Mucosa of stomach (tissue), 1 donor: ENCODE measurements around the gene SLC13A3.

Experiments
- H3K27me3 ChIP-seq: one replicate; pipeline ENCODE4 v1.7.0; 2013; ENCODE audit warnings: mild to moderate bottlenecking, low read length; ENCODE audit not compliant: control insufficient read depth, insufficient read depth
- H3K36me3 ChIP-seq: one replicate; pipeline ENCODE4 v1.7.0; 2013; ENCODE audit warnings: low read length; ENCODE audit not compliant: control insufficient read depth, insufficient read depth
- H3K4me1 ChIP-seq: one replicate; pipeline ENCODE4 v1.7.0; 2013; ENCODE audit warnings: mild to moderate bottlenecking, low read length; ENCODE audit not compliant: control insufficient read depth, insufficient read depth
- H3K4me3 ChIP-seq: one replicate; pipeline ENCODE4 v1.7.0; 2013; ENCODE audit warnings: low read length
- H3K9ac ChIP-seq: one replicate; pipeline ENCODE4 v1.7.0; 2013; ENCODE audit warnings: mild to moderate bottlenecking, low read length, moderate library complexity
- H3K9me3 ChIP-seq: one replicate; pipeline ENCODE4 v1.7.0; 2013; ENCODE audit warnings: mild to moderate bottlenecking, low read length, moderate library complexity; ENCODE audit not compliant: control insufficient read depth
- donor health status: Pancreatic carcinoma.

SLC13A3 gene

DNA sequence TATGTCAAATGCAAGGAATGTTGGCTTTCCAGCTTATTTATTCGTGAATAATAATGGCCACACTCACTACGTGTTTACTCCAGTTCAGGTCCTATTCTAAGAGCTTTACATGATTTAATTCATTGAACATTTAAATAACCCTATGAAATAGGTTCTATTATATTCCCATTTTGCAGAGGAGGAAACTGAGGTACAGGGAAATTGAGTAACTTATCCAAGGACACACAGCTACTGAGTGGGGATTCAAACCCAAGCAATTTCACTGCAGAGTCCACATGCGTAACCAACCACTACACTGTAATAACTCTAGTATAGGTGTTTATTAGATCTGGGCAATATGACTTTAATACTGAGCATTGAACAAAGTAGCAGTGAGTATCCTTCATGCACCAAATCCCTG is 12.3 kb upstream of the SLC13A3 start:
- Histone ChIP-seq H3K9me3 (no peaks in the 10 kb centered on the region), H3K27me3 (no peaks in the 10 kb centered on the region), H3K4me1 (no peaks in the 10 kb centered on the region), H3K36me3 (no peaks in the 10 kb centered on the region), H3K9ac (no peak overlapping the region), H3K4me3 (no peak overlapping the region)

DNA sequence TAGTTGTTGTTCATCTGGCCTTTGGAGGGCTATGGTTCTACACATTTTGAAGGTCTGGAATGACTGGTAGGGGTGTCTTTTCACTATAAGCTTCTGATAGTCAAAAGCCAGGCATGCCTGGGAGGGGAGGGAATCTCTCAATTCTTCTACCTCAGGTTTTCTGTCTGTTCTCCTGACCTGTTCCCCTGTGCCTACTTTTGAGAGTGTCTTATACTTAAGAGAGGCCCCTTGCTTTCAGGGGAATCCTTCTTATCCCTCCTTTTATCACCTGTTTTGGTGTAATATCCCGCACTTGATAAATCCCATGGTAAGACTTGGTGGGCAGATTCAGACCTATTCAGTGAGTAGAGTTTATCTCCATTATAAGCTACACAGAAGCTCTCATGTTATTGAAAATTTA is 10.4 kb upstream of the SLC13A3 start:
- Histone ChIP-seq H3K4me3 (no peak overlapping the region), H3K36me3 (no peaks in the 10 kb centered on the region), H3K4me1 (no peaks in the 10 kb centered on the region), H3K27me3 (no peaks in the 10 kb centered on the region), H3K9ac (no peak overlapping the region), H3K9me3 (no peaks in the 10 kb centered on the region)

DNA sequence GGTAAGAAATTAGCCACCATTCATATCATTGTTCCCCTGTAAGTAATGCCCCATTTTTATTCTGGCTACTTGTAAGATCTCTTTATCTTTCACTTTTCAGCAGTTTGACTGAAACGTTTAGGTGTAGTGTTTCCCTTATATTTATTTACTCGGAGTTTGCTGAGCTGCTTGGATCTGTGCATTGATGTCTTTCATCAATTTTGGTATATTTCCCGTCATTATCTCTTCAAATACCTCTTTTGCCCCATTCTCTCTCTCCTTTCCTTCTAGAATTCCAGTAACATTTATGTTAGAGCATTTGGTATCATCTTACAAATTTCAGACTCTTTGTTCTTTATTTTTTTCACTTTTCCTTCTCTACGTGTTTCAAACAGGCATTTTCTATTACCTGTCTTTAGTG is 9.2 kb upstream of the SLC13A3 start:
- Histone ChIP-seq H3K36me3 (no peaks in the 10 kb centered on the region), H3K9ac (no peak overlapping the region), H3K27me3 (no peaks in the 10 kb centered on the region), H3K4me1 (no peaks in the 10 kb centered on the region), H3K4me3 (no peak overlapping the region), H3K9me3 (no peaks in the 10 kb centered on the region)

DNA sequence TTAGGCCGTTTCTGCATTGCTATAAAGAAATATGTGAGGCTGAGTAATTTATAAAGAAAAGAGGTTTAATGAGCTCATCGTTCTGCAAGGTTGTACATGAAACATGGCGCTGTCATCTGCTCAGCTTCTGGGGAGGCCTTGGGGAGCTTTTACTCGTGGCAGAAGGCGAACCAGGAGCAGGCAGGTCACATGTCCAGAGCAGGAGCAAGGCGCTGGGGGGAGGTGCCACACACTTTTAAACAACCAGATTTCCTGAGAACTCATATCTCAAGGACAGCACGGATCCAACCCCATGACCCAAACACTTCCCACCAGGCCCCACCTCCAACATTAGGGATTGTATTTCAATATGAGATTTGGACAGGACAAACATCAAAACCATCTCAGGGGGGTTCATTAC is 6.4 kb upstream of the SLC13A3 start:
- Histone ChIP-seq H3K9me3 (no peaks in the 10 kb centered on the region), H3K9ac (no peak overlapping the region), H3K36me3 (no peaks in the 10 kb centered on the region), H3K4me1 (no peaks in the 10 kb centered on the region), H3K27me3 (no peaks in the 10 kb centered on the region), H3K4me3 (no peak overlapping the region)

- Histone ChIP-seq H3K9ac (no peak overlapping the region), H3K4me1 (no peaks in the 10 kb centered on the region), H3K4me3 (no peak overlapping the region), H3K36me3 (no peaks in the 10 kb centered on the region), H3K27me3 (no peaks in the 10 kb centered on the region), H3K9me3 (no peaks in the 10 kb centered on the region)
Observed at GRCh38 chr20:46657137-46657536, 5.9 kb upstream of the SLC13A3 start.

GRCh38 chr20:46652699-46653098 is 1.4 kb upstream of the SLC13A3 start:
- no peak overlapping the region for H3K4me3 ChIP-seq
- H3K4me1 ChIP-seq, result no peaks in the 10 kb centered on the region
- peaks cover 14% of the 10 kb centered on the region for H3K27me3 ChIP-seq

GRCh38 chr20:46650575-46651090 is 626 bp downstream of the SLC13A3 start:
- Histone ChIP-seq H3K4me3 (no peak overlapping the region), H3K27me3 (peaks cover 14% of the 10 kb centered on the region), H3K9ac (no peak overlapping the region), H3K9me3 (no peaks in the 10 kb centered on the region), H3K4me1 (no peaks in the 10 kb centered on the region), H3K36me3 (no peaks in the 10 kb centered on the region)

More at GRCh38 chr20:46652699-46653098, 1.4 kb upstream of the SLC13A3 start:
- H3K9ac ChIP-seq, result no peak overlapping the region
- H3K9me3 ChIP-seq, result no peaks in the 10 kb centered on the region
- H3K36me3 ChIP-seq, result no peaks in the 10 kb centered on the region

- Histone ChIP-seq H3K4me1 (no peaks in the 10 kb centered on the region), H3K36me3 (no peaks in the 10 kb centered on the region), H3K9me3 (no peaks in the 10 kb centered on the region), H3K27me3 (peaks cover 14% of the 10 kb centered on the region), H3K9ac (no peak overlapping the region), H3K4me3 (no peak overlapping the region)
Observed at GRCh38 chr20:46649965-46650542, 1.2 kb downstream of the SLC13A3 start.

GRCh38 chr20:46649650-46649949 is 1.7 kb downstream of the SLC13A3 start:
- H3K36me3 ChIP-seq, result no peaks in the 10 kb centered on the region
- H3K4me1 ChIP-seq, result no peaks in the 10 kb centered on the region
- no peak overlapping the region for H3K4me3 ChIP-seq
- no peaks in the 10 kb centered on the region for H3K9me3 ChIP-seq
- H3K9ac ChIP-seq, result no peak overlapping the region
- peaks cover 14% of the 10 kb centered on the region for H3K27me3 ChIP-seq

GRCh38 chr20:46648903-46649649 is 2.2 kb downstream of the SLC13A3 start:
- Histone ChIP-seq H3K4me3 (no peak overlapping the region), H3K4me1 (no peaks in the 10 kb centered on the region), H3K9ac (no peak overlapping the region), H3K9me3 (no peaks in the 10 kb centered on the region), H3K27me3 (peaks cover 14% of the 10 kb centered on the region), H3K36me3 (no peaks in the 10 kb centered on the region)

- Histone ChIP-seq H3K27me3 (peaks cover 14% of the 10 kb centered on the region), H3K4me1 (no peaks in the 10 kb centered on the region), H3K9me3 (no peaks in the 10 kb centered on the region), H3K36me3 (no peaks in the 10 kb centered on the region), H3K9ac (no peak overlapping the region), H3K4me3 (no peak overlapping the region)
Observed at GRCh38 chr20:46647469-46647868, 3.8 kb downstream of the SLC13A3 start.

GRCh38 chr20:46646659-46647380 is 4.4 kb downstream of the SLC13A3 start:
- no peaks in the 10 kb centered on the region for H3K9me3 ChIP-seq
- no peak overlapping the region for H3K4me3 ChIP-seq
- no peaks in the 10 kb centered on the region for H3K4me1 ChIP-seq
- no peaks in the 10 kb centered on the region for H3K36me3 ChIP-seq
- peaks cover 13% of the 10 kb centered on the region for H3K27me3 ChIP-seq
- H3K9ac ChIP-seq, result no peak overlapping the region
